Activated T-cell treated with anti-CD3 and anti-CD28 coated beads, Interleukin-2, amount 50 U/mL, for 24 hours (primary cell): ENCODE measurements around the gene ZNF544.

Source experiments
- DNase-seq: peaks from one replicate; pipeline ENCODE4 v3.0.0-alpha.2; 2020
- H3K27ac Mint-ChIP-seq: 2 replicates; pipeline ENCODE4 v1.8.0; 2020; ENCODE audit warnings: mild to moderate bottlenecking, mixed read lengths
- H3K27me3 Mint-ChIP-seq: 2 replicates; pipeline ENCODE4 v1.8.0; 2020; ENCODE audit warnings: mixed read lengths
- H3K36me3 Mint-ChIP-seq: 2 replicates; pipeline ENCODE4 v1.8.0; 2020; ENCODE audit warnings: low read depth, mixed read lengths
- H3K4me1 Mint-ChIP-seq: 2 replicates; pipeline ENCODE4 v1.8.0; 2020; ENCODE audit warnings: low read depth, mixed read lengths
- H3K4me3 Mint-ChIP-seq: 2 replicates; pipeline ENCODE4 v1.8.0; 2020; ENCODE audit warnings: mild to moderate bottlenecking, moderate library complexity, mixed read lengths
- H3K9me3 Mint-ChIP-seq: 2 replicates; pipeline ENCODE4 v1.8.0; 2020; ENCODE audit warnings: mixed read lengths

The ZNF544 gene

GRCh38 chr19:58274771-58275201 is 46.1 kb downstream of the ZNF544 start:
- no peak for DNase-seq
- Mint-ChIP-seq H3K36me3 (peaks cover 95% of the 10 kb centered on the region), H3K4me1 (peaks cover 23% of the 10 kb centered on the region), H3K27ac (no peak overlapping the region), H3K27me3 (no peaks in the 10 kb centered on the region), H3K4me3 (no peak overlapping the region), H3K9me3 (peaks cover 36% of the 10 kb centered on the region)

- DNase-seq, result no peak
- Mint-ChIP-seq H3K4me1 (peaks cover 31% of the 10 kb centered on the region), H3K9me3 (peaks cover 39% of the 10 kb centered on the region), H3K27me3 (no peaks in the 10 kb centered on the region), H3K4me3 (no peak overlapping the region), H3K27ac (no peak overlapping the region), H3K36me3 (peaks cover 95% of the 10 kb centered on the region)
These were observed 46.9 kb downstream of the ZNF544 start for GRCh38 chr19:58275564-58275963.

DNA sequence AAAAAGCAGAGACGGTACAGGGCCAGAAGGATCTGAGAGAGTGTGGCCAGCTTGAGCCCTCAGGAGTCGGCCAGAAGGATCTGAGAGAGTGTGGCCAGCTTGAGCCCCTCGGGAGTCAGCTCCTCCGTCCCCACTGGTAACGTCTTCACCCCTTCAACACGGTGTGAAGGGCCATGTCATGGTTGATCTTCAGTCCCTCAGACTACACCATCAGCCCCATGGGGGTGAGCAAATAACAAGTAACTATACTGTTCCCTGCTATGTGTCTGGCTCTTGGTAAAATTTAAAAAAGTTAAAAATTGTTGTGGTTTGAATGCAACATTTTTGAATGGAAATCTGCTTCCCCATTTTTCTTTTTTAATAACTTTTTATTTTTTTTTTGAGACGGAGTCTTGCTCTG is 48.5 kb downstream of the ZNF544 start:
- H3K36me3 Mint-ChIP-seq, result peaks cover 94% of the 10 kb centered on the region
- H3K27me3 Mint-ChIP-seq, result no peaks in the 10 kb centered on the region
- no peak for DNase-seq
- H3K9me3 Mint-ChIP-seq, result peaks cover 39% of the 10 kb centered on the region
- peaks cover 45% of the 10 kb centered on the region for H3K4me1 Mint-ChIP-seq
- peak overlapping the region; percentile 95 for H3K4me3 Mint-ChIP-seq
- H3K27ac Mint-ChIP-seq, result no peak overlapping the region

DNA sequence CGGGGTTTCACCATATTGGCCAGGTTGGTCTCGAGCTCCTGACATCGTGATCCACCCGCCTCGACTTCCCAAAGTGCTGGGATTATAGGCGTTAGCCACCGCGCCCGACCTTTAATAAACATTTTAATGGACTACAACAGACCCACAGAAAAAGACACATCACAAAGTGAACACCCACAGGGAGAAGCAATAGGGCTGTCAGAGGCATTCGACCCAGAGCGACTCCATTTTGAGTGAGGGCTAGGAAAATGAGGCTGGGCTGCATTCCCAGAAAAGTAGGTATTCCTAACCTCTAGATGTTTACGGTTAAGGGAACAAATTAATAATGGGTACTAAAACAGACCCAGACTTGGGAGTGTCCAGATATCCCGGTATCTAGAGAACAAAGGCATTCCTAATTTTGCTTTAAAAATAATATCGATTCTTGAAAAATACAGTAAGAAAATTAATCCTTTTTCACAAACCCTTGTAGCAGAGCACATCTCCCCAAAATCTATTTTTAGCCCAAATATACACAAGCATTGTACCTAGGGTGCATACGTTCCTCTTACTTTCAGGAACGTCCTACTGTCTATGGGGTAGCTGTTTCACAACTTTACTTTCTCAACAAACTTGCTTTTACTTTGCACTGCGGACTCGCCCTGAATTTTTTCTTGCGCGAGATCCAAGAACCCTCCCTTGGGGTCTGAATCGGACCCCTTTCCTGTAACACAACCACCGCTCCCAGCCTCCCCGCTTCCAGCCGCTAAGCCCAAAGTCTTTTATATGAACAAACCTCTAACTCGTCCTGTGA is 49.2 kb downstream of the ZNF544 start:
- Mint-ChIP-seq H3K4me3 (peak overlapping the region; percentile 95), H3K9me3 (peaks cover 39% of the 10 kb centered on the region), H3K4me1 (peaks cover 47% of the 10 kb centered on the region), H3K27me3 (no peaks in the 10 kb centered on the region), H3K27ac (peak overlapping the region; percentile 98), H3K36me3 (peaks cover 90% of the 10 kb centered on the region)
- DNase-seq, result no peak

DNA sequence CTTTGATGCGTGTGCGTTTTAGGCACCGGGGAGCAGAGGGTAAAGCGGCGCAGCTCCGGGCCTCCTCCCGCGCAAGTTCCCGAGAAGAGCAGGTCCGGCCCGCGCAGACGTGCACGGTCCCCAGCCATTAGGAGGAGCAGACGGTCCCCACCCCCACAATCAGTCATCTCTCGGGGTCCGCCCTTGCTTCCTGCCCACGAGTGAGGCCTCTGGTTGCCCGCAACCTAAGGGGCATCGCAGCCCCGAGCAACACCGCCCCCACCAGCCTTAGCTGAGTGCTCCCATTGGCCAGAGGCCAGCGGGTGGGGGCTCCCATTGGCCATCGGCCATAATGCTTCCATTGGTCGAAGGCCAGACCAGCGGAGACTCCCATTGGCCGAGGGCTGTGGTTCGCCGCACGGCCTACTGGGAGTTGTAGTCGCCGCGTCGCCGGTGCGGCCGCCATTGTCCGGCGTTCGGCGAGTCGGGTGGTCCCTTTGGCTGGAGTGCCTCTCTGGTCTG is 49.9 kb downstream of the ZNF544 start, which contains the start of gene ZNF8:
Gene ZNF8, plus strand, starts transcription at position 415 of the 501 bp plus-strand sequence. CDS start 127 bp downstream, outside the sequence.
- peak; percentile 97 for DNase-seq
- Mint-ChIP-seq H3K27ac (peak within 1 kb of the TSS; percentile 98), H3K4me3 (peak within 1 kb of the TSS; percentile 95), H3K36me3 (peaks cover 90% of the 10 kb centered on the region), H3K4me1 (peaks cover 47% of the 10 kb centered on the region), H3K9me3 (peaks cover 41% of the 10 kb centered on the region), H3K27me3 (no peaks in the 10 kb centered on the region)

GRCh38 chr19:58279042-58279924 is 50.6 kb downstream of the ZNF544 start:
- Mint-ChIP-seq H3K4me1 (peaks cover 47% of the 10 kb centered on the region), H3K9me3 (peaks cover 38% of the 10 kb centered on the region), H3K27ac (peak overlapping the region; percentile 98), H3K36me3 (peaks cover 90% of the 10 kb centered on the region), H3K27me3 (no peaks in the 10 kb centered on the region), H3K4me3 (peak overlapping the region; percentile 95)
- DNase-seq, result no peak

DNA sequence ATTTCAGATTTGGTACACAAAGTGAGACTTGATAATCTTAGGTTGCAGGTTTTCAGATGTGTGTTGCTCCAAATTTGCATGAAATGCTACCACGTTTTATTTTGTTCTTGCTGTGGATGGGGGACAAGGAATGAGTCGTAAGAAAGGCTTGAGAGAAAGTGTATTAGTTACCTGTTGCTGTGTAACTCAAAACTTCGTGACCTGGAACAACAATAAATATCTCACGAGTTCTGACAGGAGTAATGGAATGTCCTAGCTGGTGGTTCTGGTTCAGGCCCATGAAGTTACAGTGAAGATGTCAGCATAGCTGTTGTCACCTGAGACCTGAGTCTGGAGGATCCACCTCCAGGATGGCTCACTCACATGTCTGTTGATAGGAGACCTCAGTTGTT is 51.2 kb downstream of the ZNF544 start:
- H3K4me1 Mint-ChIP-seq, result peaks cover 47% of the 10 kb centered on the region
- H3K36me3 Mint-ChIP-seq, result peaks cover 89% of the 10 kb centered on the region
- DNase-seq, result no peak
- no peaks in the 10 kb centered on the region for H3K27me3 Mint-ChIP-seq
- H3K4me3 Mint-ChIP-seq, result peak overlapping the region; percentile 95
- peak overlapping the region; percentile 3 for H3K27ac Mint-ChIP-seq
- H3K9me3 Mint-ChIP-seq, result peaks cover 34% of the 10 kb centered on the region

DNA sequence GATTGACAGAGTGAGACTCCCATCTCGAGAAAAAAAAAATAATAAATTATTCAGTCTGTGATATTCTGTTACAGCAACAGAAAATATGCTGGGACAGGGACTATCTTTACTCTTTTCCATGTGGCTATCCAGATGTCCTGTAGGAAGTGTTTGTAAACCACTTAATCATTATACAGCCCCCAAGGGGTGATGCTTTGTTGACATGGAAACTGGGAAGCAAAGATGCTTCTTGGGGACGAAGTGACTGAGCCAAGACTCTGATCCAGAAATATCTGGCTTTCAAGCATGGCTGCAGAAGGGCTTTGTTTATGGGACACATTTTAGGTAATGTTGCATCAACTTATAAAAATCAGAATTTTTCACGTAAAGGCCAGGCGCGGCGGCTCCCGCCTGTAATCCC is 55.5 kb downstream of the ZNF544 start:
- Mint-ChIP-seq H3K4me1 (peaks cover 29% of the 10 kb centered on the region), H3K27me3 (no peaks in the 10 kb centered on the region), H3K4me3 (no peak overlapping the region), H3K36me3 (peaks cover 91% of the 10 kb centered on the region), H3K9me3 (peaks cover 31% of the 10 kb centered on the region), H3K27ac (no peak overlapping the region)
- no peak for DNase-seq

DNA sequence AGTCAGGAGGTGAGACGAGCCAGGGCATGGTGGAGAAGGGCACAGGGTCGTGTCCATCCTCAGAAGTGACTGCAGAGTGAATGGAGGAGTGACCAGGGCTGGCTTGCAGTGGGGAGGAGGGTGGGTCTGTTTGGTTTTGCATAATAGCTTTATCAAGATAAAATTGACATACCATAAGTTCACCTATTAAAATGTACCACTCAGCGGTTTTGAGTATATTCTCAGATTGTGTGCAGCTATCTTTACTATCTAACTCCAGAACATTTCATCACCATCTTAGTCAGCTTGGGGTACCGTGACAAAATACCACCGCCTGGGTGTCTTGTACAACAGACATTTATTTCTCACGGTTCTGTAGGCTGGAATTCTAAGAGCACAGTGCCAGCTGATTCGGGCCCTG is 63.2 kb downstream of the ZNF544 start:
- Mint-ChIP-seq H3K27me3 (no peaks in the 10 kb centered on the region), H3K9me3 (peaks cover 47% of the 10 kb centered on the region), H3K4me1 (no peaks in the 10 kb centered on the region), H3K4me3 (no peak overlapping the region), H3K27ac (no peak overlapping the region), H3K36me3 (peaks cover 100% of the 10 kb centered on the region)
- DNase-seq, result no peak

- no peaks in the 10 kb centered on the region for H3K4me1 Mint-ChIP-seq
- H3K27ac Mint-ChIP-seq, result no peak overlapping the region
- no peak overlapping the region for H3K4me3 Mint-ChIP-seq
- DNase-seq, result no peak
- H3K9me3 Mint-ChIP-seq, result peaks cover 47% of the 10 kb centered on the region
- H3K36me3 Mint-ChIP-seq, result peaks cover 95% of the 10 kb centered on the region
- no peaks in the 10 kb centered on the region for H3K27me3 Mint-ChIP-seq
These were observed 66.1 kb downstream of the ZNF544 start for GRCh38 chr19:58294743-58295374.

DNA sequence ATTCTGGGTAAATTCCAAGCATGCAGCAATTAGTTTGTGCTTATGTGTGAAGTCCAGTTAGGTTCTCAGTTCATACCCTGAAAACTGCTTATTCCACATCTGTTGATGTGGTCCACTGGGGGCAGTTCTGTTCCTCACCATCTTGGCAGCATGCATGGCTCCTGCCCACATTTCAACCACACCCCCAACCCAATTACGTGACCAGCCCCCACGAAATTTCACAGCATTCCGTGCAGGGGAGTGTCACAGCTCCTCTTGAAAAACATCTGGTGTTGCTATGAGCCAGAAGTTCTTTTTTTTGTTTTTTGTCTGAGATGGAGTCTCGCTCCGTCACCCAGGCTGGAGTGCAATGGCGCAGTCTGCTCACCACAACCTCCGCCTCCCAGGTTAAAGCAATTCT is 67.4 kb downstream of the ZNF544 start:
- H3K27ac Mint-ChIP-seq, result no peak overlapping the region
- no peak for DNase-seq
- H3K4me3 Mint-ChIP-seq, result no peak overlapping the region
- H3K4me1 Mint-ChIP-seq, result no peaks in the 10 kb centered on the region
- H3K36me3 Mint-ChIP-seq, result peaks cover 95% of the 10 kb centered on the region
- peaks cover 54% of the 10 kb centered on the region for H3K9me3 Mint-ChIP-seq
- H3K27me3 Mint-ChIP-seq, result no peaks in the 10 kb centered on the region

DNA sequence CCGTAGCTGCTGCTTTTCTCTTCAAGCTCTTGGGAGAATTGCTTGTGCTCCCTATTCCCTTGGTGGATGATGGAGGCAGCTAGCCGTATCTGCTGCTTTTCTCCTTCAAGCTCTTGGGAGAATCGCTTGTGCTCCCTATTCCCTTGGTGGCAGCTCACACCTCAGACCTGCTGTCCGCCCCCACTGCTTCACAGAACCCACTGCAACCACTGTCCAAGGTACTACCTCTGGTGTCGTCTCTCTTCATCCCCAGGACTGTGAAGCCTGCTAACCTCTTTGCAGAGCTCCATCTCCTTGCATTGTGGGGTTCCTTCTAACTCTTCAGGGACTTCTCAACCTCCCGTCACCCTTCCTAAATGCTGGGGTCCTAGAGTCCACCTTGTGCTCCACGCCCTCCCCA is 71.9 kb downstream of the ZNF544 start:
- H3K9me3 Mint-ChIP-seq, result peaks cover 40% of the 10 kb centered on the region
- peaks cover 14% of the 10 kb centered on the region for H3K4me1 Mint-ChIP-seq
- DNase-seq, result no peak
- peaks cover 88% of the 10 kb centered on the region for H3K36me3 Mint-ChIP-seq
- no peaks in the 10 kb centered on the region for H3K27me3 Mint-ChIP-seq
- H3K27ac Mint-ChIP-seq, result no peak overlapping the region
- no peak overlapping the region for H3K4me3 Mint-ChIP-seq

DNA sequence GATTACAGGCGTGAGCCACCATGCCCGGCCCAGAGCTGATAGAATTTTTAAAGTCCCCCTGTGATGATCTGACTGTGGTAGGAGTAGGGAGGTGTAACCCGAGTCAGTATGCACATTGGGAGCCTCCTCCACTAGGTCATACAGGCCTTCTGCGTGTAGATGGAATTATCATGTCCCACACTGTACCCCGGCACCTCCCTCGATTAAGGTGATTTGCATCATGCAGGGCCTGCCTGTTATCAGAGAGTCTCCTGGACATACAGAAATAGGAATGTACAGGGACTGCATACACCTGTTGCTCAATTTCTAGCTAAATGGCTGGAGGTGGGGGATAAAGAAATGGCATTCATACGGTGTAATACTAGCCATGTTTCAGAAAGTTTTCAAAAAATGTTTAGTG is 75.5 kb downstream of the ZNF544 start:
- DNase-seq, result no peak
- Mint-ChIP-seq H3K4me3 (peak overlapping the region; percentile 99), H3K27ac (peak overlapping the region; percentile 99), H3K36me3 (peaks cover 92% of the 10 kb centered on the region), H3K9me3 (peaks cover 34% of the 10 kb centered on the region), H3K4me1 (peaks cover 46% of the 10 kb centered on the region), H3K27me3 (no peaks in the 10 kb centered on the region)

GRCh38 chr19:58304748-58305064 is 76.0 kb downstream of the ZNF544 start:
- Mint-ChIP-seq H3K9me3 (peaks cover 33% of the 10 kb centered on the region), H3K4me3 (peak overlapping the region; percentile 99), H3K36me3 (peaks cover 93% of the 10 kb centered on the region), H3K27ac (peak overlapping the region; percentile 99), H3K27me3 (no peaks in the 10 kb centered on the region), H3K4me1 (peaks cover 49% of the 10 kb centered on the region)
- DNase-seq, result no peak
